ENCODE measurements around the gene EFNA4. TPM values are rescaled to one million over a fixed set of nuclear protein-coding genes. Genes with fewer than 3 reads are reported as not detected.

Gene EFNA4
- total and polyA plus RNA-seq, 9 of the 15 experiments (the other 6 are each of a cell fraction or from before 2014, with no cell fraction given), result 0.68 to 7.4 (median 6.1) TPM

DNA sequence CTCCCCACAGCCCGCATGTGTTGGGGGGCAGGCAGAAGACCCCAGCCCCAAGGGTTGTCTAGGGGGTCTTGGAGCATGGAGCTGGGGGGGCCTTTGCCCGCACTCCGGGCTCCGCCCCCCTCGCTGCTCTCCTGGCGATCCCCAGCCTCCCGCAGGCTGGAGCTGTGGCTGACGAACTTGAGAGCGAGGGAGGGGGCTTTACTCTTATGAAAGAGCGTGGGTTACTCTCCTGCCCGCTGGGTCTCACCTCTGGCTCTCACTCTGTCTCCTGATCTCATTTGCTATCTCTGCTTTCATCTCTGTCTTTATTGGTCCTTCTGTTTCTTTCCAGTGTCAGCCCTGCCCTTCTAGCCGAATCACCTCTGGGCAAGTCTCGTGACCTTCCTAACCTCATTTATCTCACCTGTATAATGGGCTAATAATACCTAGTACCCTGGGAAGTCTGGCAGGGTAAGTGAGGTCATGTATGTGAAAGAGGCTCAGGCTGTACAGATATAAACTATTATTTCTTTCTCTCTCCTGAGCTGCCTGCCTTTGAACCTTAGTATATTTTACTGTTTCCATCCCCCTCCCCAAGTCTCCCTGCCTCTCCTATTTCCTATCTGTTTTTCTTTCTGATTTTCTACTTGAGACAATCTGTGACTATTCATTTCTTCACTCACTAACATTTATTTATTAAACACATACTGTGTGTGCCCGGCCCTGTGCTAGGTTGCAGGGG is 731 bp downstream of the EFNA4 start (continued):
- peak; percentile 13; the same call in 1 of the 2 replicates for TF ChIP-seq RAD51 (IDR thresholded peaks at IDR 0.05; ENCODE audit: borderline replicate concordance, low read depth)
- TF ChIP-seq ZNF699 (CRISPR knock-in tag; IDR thresholded peaks at IDR 0.05; ENCODE audit: insufficient replicate concordance), result no peak
- no peak for TF ChIP-seq NFRKB (IDR thresholded peaks at IDR 0.05; ENCODE audit: low read depth)
- TF ChIP-seq POLR3A (IDR thresholded peaks at IDR 0.05; ENCODE audit: borderline replicate concordance, extremely low read depth, insufficient read depth, insufficient read length), result no peak
- no peak for TF ChIP-seq RBBP5 (IDR thresholded peaks at IDR 0.05; ENCODE audit: borderline replicate concordance, insufficient read depth, low read length, poor library complexity, severe bottlenecking)
- no peak for TF ChIP-seq HLTF (IDR thresholded peaks at IDR 0.05)
- TF ChIP-seq MEIS2 (IDR thresholded peaks at IDR 0.05; ENCODE audit: partially characterized antibody), result no peak

DNA sequence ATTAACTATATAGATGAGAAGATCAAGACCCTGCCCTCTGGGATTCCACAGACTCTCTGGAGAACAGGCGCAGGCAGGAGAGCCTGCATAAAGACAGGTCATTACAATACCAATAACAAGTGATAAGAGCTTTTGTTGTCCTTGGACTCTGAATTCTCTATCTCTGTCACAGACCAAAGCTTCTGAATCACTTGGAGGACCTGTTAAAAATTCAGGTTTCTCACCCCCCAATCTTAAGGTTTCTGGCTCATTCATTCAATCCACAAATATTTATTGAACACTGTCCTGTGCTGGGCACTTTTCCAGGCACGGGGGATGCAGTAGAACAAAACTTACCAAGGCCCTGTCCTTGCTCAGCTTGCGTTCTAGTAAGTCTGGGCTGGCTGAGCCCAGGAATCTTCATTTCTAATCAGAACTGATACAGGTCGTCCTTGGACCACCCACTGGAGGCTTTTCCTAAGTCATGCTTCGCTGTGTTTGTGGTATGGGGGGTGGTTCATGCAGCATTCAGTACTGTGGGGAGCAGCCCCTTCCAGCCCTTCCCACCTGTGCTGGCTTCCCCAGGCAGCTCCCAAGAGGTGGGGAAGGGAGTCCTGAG is 1.4 kb downstream of the EFNA4 start:
- ChIA-PET POLR2A (interaction anchor here (0.7 to 1.0 kb wide), 3 partner anchors 9 to 138 kb away, joined by 3 to 4 read pairs (median 4); no protein-coding TSS in a partner anchor), CTCF (ENCODE audit: low intra/inter-chr PET ratio) (interaction anchor here (1.3 to 4.0 kb wide), 2 partner anchors 17 to 19 kb away, joined by 5 to 153 read pairs; partner anchors contain the start of gene EFNA3)
- peak; percentile 26 for FAIRE-seq
- Histone ChIP-seq H3K79me2 (ENCODE audit: control insufficient read depth, insufficient read depth, low read length) (peaks cover 9% of the 10 kb centered on the region; the same call in 2 of the 3 replicates), H3K9me3 (replicated peaks; ENCODE audit: control insufficient read depth, insufficient read depth, low read depth, low read length) (no peaks in the 10 kb centered on the region), H3K9ac (ENCODE audit: insufficient read depth in 1 of 2, low read depth in 2 of 2, low read length in 2 of 2) (no peak overlapping the region), H3K27me3 (ENCODE audit: control insufficient read depth in 2 of 2, insufficient read depth in 2 of 2, low read length in 2 of 2) (no peaks in the 10 kb centered on the region), H3K4me1 (replicated peaks in 1 of 2; ENCODE audit: control insufficient read depth in 2 of 2, insufficient read depth in 2 of 2, low read length in 2 of 2) (peaks cover 30 to 66% of the 10 kb centered on the region in 2 experiments), H4K20me1 (replicated peaks; ENCODE audit: control insufficient read depth, insufficient read depth, low read length) (no peaks in the 10 kb centered on the region; the same call in 1 of the 2 replicates), H3K4me2 (ENCODE audit: insufficient read depth, low read length) (no peak overlapping the region), H3K27ac (ENCODE audit: extremely low read depth, low read depth, low read length) (no peak overlapping the region), H3K9me1 (ENCODE audit: control insufficient read depth, insufficient read depth, low read length) (peaks cover 7% of the 10 kb centered on the region), H3K36me3 (ENCODE audit: control insufficient read depth, insufficient read depth, low read length) (peaks cover 26% of the 10 kb centered on the region; the same call in 2 of the 3 replicates), H3K4me3 (no peak overlapping the region), H2AFZ (ENCODE audit: low read depth, low read length) (no peak overlapping the region)
- in situ Hi-C loops (cut with MboI), result loop anchor here (5.0 kb wide), 1 partner anchor 108 kb away; the partner anchor contains the start of gene PBXIP1
- intact Hi-C loops (cut with micrococcal nuclease), result loop anchor here (5.0 kb wide), 2 partner anchors 93 to 398 kb away; partner anchors contain the start of genes CKS1B and SHC1
- ATAC-seq, result no peak
- DNase-seq (ENCODE audit: extremely low read depth in 1 of 4, low spot score in 3 of 4), result no peak
- TSS peak; percentile 77 for BruUV-seq (replicated peaks)
- WGBS (ENCODE audit: insufficient coverage, low coverage, missing lambda C conversion rate), result 41% methylated on average over 5 of the region's 5 CpGs
- TF ChIP-seq ZNF316 (IDR thresholded peaks at IDR 0.05) (no peak), COPS2 (conservative IDR thresholded peaks at IDR 0.05) (no peak), DDX20 (tag; IDR thresholded peaks at IDR 0.05; ENCODE audit: low read depth) (no peak), SMARCC2 (IDR thresholded peaks at IDR 0.05; ENCODE audit: low read depth) (no peak), PURB (CRISPR knock-in tag; IDR thresholded peaks at IDR 0.05; ENCODE audit: low read depth) (no peak), JUND (IDR thresholded peaks at IDR 0.05; ENCODE audit: borderline replicate concordance, low read depth, low read length) (no peak), JUND (tag; IDR thresholded peaks at IDR 0.05; ENCODE audit: borderline replicate concordance, low read depth, low read length) (no peak), TCFL5 (CRISPR knock-in tag; conservative IDR thresholded peaks at IDR 0.05) (no peak), POLR2G (IDR thresholded peaks at IDR 0.05; ENCODE audit: low read depth, low read length) (no peak), HDAC2 (IDR thresholded peaks at IDR 0.05) (no peak)
- TF ChIP-seq, protein P1, sequence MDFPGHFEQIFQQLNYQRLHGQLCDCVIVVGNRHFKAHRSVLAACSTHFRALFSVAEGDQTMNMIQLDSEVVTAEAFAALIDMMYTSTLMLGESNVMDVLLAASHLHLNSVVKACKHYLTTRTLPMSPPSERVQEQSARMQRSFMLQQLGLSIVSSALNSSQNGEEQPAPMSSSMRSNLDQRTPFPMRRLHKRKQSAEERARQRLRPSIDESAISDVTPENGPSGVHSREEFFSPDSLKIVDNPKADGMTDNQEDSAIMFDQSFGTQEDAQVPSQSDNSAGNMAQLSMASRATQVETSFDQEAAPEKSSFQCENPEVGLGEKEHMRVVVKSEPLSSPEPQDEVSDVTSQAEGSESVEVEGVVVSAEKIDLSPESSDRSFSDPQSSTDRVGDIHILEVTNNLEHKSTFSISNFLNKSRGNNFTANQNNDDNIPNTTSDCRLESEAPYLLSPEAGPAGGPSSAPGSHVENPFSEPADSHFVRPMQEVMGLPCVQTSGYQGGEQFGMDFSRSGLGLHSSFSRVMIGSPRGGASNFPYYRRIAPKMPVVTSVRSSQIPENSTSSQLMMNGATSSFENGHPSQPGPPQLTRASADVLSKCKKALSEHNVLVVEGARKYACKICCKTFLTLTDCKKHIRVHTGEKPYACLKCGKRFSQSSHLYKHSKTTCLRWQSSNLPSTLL (IDR thresholded peaks at IDR 0.05), result no peak
- TF ChIP-seq, protein P2, sequence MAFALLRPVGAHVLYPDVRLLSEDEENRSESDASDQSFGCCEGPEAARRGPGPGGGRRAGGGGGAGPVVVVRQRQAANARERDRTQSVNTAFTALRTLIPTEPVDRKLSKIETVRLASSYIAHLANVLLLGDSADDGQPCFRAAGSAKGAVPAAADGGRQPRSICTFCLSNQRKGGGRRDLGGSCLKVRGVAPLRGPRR (CRISPR knock-in tag; IDR thresholded peaks at IDR 0.05), result no peak

Data from K562 (cell line).